Measurements from ENCODE around the gene MORN5.

The MORN5 gene

DNA sequence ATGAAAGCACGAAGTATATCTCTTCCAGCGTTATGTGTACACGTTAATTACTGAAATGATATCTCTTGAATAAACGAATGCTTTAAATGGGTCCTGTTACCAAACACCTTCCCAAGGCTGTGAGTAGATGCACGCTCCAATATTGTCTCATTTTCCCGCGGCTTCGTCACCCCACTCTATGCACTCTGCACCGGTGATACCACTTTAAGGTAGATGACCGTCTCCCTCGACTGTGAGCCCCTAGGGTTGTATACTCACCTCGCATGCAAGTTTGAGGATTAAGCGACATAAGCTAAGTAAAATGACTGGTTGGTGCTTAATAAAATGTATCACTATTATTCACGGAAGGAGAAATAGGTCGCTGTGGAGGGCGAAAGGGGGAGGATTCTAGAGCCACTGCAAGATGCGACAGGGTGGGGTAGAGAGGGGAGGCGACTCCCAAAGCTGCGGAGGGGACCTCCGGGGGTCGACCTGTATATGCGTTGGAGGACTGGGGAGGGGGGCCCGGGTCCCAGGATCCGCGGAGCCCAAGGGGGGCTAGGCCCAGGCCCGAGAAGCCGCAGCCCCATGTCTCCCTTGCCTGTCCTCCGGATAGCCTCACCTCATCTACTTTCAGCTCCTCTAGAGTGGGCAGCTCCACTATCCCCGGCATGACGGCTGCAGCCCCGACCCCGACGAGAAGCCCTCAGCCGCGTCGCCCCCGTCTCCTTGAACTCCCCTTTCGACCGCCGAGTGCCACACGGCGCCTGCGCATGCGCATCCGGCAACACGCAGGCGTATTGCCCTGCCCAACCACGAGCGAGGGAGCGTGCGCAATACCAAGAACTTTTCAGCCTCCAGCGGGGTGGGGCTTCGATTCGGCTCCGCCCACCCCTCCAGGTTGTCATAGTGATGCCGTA lies at the start of gene MORN5, which contains the start of gene NDUFA8:
MORN5 (plus strand) TSS at position 883 of the 899 bp plus-strand sequence. CDS start 65 bp downstream, outside the sequence.
NDUFA8 (minus strand) TSS at position 754 of the 899 bp plus-strand sequence; CDS start at position 652, 102 bp downstream.
- peak within 1 kb of the TSS; percentile 85 for H3K27ac ChIP-seq
- TF ChIP-seq CTCF (conservative IDR thresholded peaks at IDR 0.05), result no peak

- TF ChIP-seq CTCF (conservative IDR thresholded peaks at IDR 0.05), result no peak
- H3K27ac ChIP-seq, result no peak overlapping the region
Measured at GRCh38 chr9:122110100-122110833, 49.4 kb upstream of the MORN5 start.

DNA sequence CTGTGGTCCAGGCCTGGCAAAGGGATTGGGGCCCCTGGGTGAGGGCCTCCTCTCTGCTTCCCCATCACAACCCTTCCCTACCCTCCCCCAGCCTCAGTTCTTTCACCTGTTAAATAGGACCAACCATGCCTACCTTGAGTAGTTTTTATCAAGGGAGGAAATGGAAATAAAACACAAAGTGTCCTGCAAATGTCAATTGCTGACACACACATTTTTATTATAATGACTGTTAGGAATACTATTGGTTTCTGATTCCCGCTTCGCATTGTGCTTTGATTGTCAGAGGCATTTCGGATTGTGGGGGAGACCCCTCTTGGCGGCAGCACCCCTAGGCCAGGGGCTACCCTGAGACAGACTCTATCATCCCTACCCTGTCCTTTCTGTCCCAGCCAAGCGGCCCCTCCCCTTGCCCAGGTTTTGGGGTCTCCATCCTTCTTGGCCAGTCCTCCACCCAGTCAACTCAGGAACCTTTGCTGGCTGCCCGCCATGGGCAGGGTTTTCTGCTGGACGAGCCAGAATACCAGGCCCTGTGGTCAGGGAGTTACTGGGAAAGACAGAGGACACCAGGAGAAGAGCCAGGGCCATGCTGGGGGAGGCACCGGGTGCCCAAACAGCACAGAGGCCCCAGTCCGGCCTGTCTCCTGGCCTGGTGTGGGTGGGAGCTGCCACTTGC lies 48.2 kb upstream of the MORN5 start:
- TF ChIP-seq CTCF (conservative IDR thresholded peaks at IDR 0.05), result no peak
- H3K27ac ChIP-seq, result no peak overlapping the region

- TF ChIP-seq CTCF (conservative IDR thresholded peaks at IDR 0.05), result no peak
Measured at GRCh38 chr9:122112238-122112637, 47.5 kb upstream of the MORN5 start.

GRCh38 chr9:122113574-122113973 lies 46.1 kb upstream of the MORN5 start:
- no peak for TF ChIP-seq CTCF (conservative IDR thresholded peaks at IDR 0.05)

More at GRCh38 chr9:122112238-122112637, 47.5 kb upstream of the MORN5 start:
- no peak overlapping the region for H3K27ac ChIP-seq

DNA sequence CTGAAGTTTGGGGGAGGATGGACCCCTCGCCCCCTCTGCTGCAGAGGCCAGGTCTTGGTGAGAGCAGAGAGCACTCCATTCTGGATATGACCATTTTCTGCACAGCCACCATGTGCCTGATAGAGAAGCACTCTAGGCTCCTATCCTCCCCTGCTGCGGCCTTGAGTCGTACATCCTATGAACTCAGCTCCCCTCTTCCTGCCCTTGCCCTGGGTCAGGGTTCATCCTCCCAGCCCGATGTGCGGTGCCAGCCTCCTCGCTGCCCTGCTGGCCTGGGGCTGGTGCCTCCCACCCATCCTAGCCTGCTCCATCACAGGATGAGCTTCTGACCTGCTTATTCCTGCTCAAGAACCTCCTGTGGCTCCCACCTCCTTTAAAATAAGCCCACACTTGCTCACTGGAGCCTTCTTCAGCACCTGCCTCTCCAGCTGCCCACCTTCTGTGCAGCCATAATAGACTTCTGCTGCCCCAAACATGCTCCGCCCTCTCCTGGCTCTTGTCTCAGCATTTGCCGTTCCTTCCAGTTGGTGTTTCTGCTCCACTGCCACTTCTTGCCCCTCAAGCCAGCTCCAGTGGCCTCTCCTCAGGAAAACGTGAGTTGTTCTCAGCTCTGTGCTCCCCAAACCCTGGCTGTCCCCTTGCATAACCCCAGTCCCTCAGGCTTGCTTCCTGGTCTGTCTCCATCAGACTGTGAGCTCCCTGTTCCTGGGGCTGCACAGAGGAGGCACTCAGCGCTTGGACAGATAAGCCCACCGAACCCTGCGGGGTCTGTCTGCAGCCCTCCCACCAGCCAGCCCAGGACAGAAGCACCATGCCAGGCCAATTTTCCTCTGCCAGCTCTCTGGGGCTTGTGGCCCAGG lies 44.3 kb upstream of the MORN5 start:
- no peak overlapping the region for H3K27ac ChIP-seq
- no peak for TF ChIP-seq CTCF (conservative IDR thresholded peaks at IDR 0.05)

More at GRCh38 chr9:122113574-122113973, 46.1 kb upstream of the MORN5 start:
- no peak overlapping the region for H3K27ac ChIP-seq

All from VCaP (cell line).